BJ (cell line): ENCODE results near the gene SIN3B. TPM values are rescaled to one million over a fixed set of nuclear protein-coding genes. Genes with fewer than 3 reads are reported as not detected.

ENCODE experiments used
- CTCF ChIA-PET: fragments of 350-600 bp; formaldehyde crosslinking; extraction: SDS; loops from one replicate; lab custom pipeline; 2021; ENCODE audit warnings: antibody characterized with exemption, inconsistent platforms; lab: Yijun Ruan, JAX
- POLR2A ChIA-PET: fragments of 300-600 bp; sonication (Branson Sonifier 250); formaldehyde crosslinking; extraction: SDS; loops from one replicate; lab custom pipeline; 2021; ENCODE audit warnings: antibody characterized with exemption; lab: Charles Lee
- DNase-seq: peaks from one replicate; pipeline ENCODE4 v3.0.0-alpha.2; 2011; ENCODE audit warnings: low read depth
- H3K27me3 ChIP-seq: 2 replicates; pipeline ENCODE4 v1.6.0; 2011; ENCODE audit warnings: low read length; ENCODE audit not compliant: control insufficient read depth, insufficient read depth
- H3K36me3 ChIP-seq: 2 replicates; pipeline ENCODE4 v1.5.1; 2011; ENCODE audit warnings: low read length; ENCODE audit not compliant: control insufficient read depth, insufficient read depth
- H3K4me3 ChIP-seq: 2 replicates; pipeline ENCODE4 v1.5.1; 2011; ENCODE audit warnings: low read depth, mild to moderate bottlenecking, control low read depth, low read length
- CTCF ChIP-seq: IDR thresholded peaks from 2 replicates; pipeline ENCODE4 v1.5.1; 2011; ENCODE audit warnings: low read depth, mild to moderate bottlenecking, control low read depth, inconsistent platforms, low read length, moderate library complexity; ENCODE audit not compliant: insufficient read depth
- polyA plus RNA-seq: library from polyadenylated mRNA; depleted of rRNA; stranded (reverse); fragments of >200 nt; gene quantifications from 2 replicates; pipeline ENCODE4 v1.2.3, GENCODE V29; 2011

Gene SIN3B
- polyA plus RNA-seq, 1 experiment, result 25.5 TPM

- DNase-seq, result no peak
- POLR2A ChIA-PET, result no interaction called here
- H3K4me3 ChIP-seq, result no peak overlapping the region
- no peak for TF ChIP-seq CTCF
- CTCF ChIA-PET, result interaction anchor here (1.3 kb wide), 1 partner anchor 25 kb away, joined by 4 read pairs; no protein-coding TSS in a partner anchor
- peaks cover 36% of the 10 kb centered on the region for H3K36me3 ChIP-seq
- no peaks in the 10 kb centered on the region for H3K27me3 ChIP-seq
Observed at GRCh38 chr19:16850133-16850532, 20.9 kb downstream of the SIN3B start.

- Histone ChIP-seq H3K36me3 (peaks cover 35% of the 10 kb centered on the region), H3K4me3 (no peak overlapping the region), H3K27me3 (no peaks in the 10 kb centered on the region)
- TF ChIP-seq CTCF, result no peak
- ChIA-PET POLR2A (no interaction called here), CTCF (no interaction called here)
- no peak for DNase-seq
Observed at GRCh38 chr19:16851031-16851712, 22.0 kb downstream of the SIN3B start.

GRCh38 chr19:16853066-16853465, 23.9 kb downstream of the SIN3B start:
- POLR2A ChIA-PET, result no interaction called here
- DNase-seq, result no peak
- Histone ChIP-seq H3K36me3 (peaks cover 25% of the 10 kb centered on the region), H3K27me3 (no peaks in the 10 kb centered on the region), H3K4me3 (no peak overlapping the region)
- CTCF ChIA-PET, result no interaction called here
- no peak for TF ChIP-seq CTCF

- no peak overlapping the region for H3K4me3 ChIP-seq
- CTCF ChIA-PET, result no interaction called here
- POLR2A ChIA-PET, result no interaction called here
- no peaks in the 10 kb centered on the region for H3K27me3 ChIP-seq
- DNase-seq, result no peak
- peaks cover 19% of the 10 kb centered on the region for H3K36me3 ChIP-seq
- TF ChIP-seq CTCF, result no peak
Observed at GRCh38 chr19:16856091-16856490, 26.9 kb downstream of the SIN3B start.

- H3K36me3 ChIP-seq, result peaks cover 16% of the 10 kb centered on the region
- ChIA-PET POLR2A (no interaction called here), CTCF (interaction anchor here (0.8 kb wide), 1 partner anchor 35 kb away, joined by 3 read pairs; no protein-coding TSS in a partner anchor)
- H3K27me3 ChIP-seq, result no peaks in the 10 kb centered on the region
- TF ChIP-seq CTCF, result no peak
- H3K4me3 ChIP-seq, result no peak overlapping the region
- DNase-seq, result no peak
Observed at GRCh38 chr19:16859626-16860025, 30.4 kb downstream of the SIN3B start.
